Left renal cortex interstitium (tissue), 4 donors: ENCODE data around the gene XPNPEP2. TPM values are rescaled to one million over a fixed set of nuclear protein-coding genes. Genes with fewer than 3 reads are reported as not detected.

Experiments
- DNase-seq, 4 donors: peaks; one replicate each; pipeline ENCODE4 v3.0.0-alpha.2; 2013; ENCODE audit warnings: low read depth in 4 of 4, low spot score in 2 of 4, missing footprints in 1 of 4
- polyA plus RNA-seq, 4 donors: library from polyadenylated mRNA; unstranded; fragments of 120-200 nt; gene quantifications; one replicate each; pipeline ENCODE4 v1.2.1, GENCODE V29; 2013; ENCODE audit not compliant: insufficient read length in 4 of 4

Gene XPNPEP2
- polyA plus RNA-seq, 4 donors = 50.0 to 82.7 (median 56.3) TPM

- DNase-seq = no peak
These were observed 8.8 kb downstream of the XPNPEP2 start for GRCh38 chrX:129747533-129747932.

- DNase-seq = no peak
These were observed 9.5 kb downstream of the XPNPEP2 start for GRCh38 chrX:129748305-129748704.

GRCh38 chrX:129749069-129749468 lies 10.3 kb downstream of the XPNPEP2 start:
- no peak for DNase-seq

- no peak for DNase-seq
These were observed 12.2 kb downstream of the XPNPEP2 start for GRCh38 chrX:129750971-129751370.

- DNase-seq = no peak
These were observed 15.6 kb downstream of the XPNPEP2 start for GRCh38 chrX:129754056-129755024.

- DNase-seq = no peak
These were observed 17.2 kb downstream of the XPNPEP2 start for GRCh38 chrX:129755779-129756650.

GRCh38 chrX:129759576-129760061 lies 20.8 kb downstream of the XPNPEP2 start:
- no peak for DNase-seq

GRCh38 chrX:129760155-129760554 lies 21.4 kb downstream of the XPNPEP2 start:
- no peak for DNase-seq

- no peak for DNase-seq
These were observed 22.2 kb downstream of the XPNPEP2 start for GRCh38 chrX:129760981-129761380.

GRCh38 chrX:129761596-129761995 lies 22.8 kb downstream of the XPNPEP2 start:
- DNase-seq = no peak

- DNase-seq = no peak
These were observed 23.7 kb downstream of the XPNPEP2 start for GRCh38 chrX:129762448-129762847.

- DNase-seq = no peak
These were observed 24.9 kb downstream of the XPNPEP2 start for GRCh38 chrX:129763666-129764065.

- no peak for DNase-seq
These were observed 29.4 kb downstream of the XPNPEP2 start for GRCh38 chrX:129768186-129768585.

- DNase-seq = no peak
These were observed 30.0 kb downstream of the XPNPEP2 start for GRCh38 chrX:129768586-129769466.

GRCh38 chrX:129769467-129770154 lies 30.8 kb downstream of the XPNPEP2 start:
- no peak for DNase-seq

GRCh38 chrX:129771266-129771995 lies 32.7 kb downstream of the XPNPEP2 start:
- no peak for DNase-seq

GRCh38 chrX:129772796-129773431 lies 34.1 kb downstream of the XPNPEP2 start:
- DNase-seq = no peak

- no peak for DNase-seq
These were observed 35.1 kb downstream of the XPNPEP2 start for GRCh38 chrX:129773649-129774458.
